ENCODE data around the gene NOX5. TPM values are rescaled to one million over a fixed set of nuclear protein-coding genes. Genes with fewer than 3 reads are reported as not detected.

The NOX5 gene
- total RNA-seq, 1 donor from 2014 or later, result not detected

DNA sequence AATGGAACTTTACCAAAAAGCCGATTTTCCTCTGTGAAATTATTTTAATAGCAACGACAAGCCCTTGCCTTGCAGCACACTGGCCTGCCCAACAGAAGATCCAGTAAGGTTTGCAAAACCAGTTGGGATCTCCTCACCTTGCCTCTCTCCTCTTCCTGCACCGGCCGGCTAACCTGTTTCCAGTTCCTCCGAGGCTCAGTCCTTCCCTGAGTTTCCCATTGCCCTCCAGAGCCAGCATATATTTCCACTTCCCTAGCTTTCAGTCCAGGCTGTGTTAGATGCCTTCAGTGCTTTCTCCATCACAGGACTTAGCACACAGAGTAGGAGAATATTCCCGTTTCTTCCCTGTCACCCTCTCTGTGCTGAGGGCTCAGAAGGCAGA is 60.3 kb downstream of the NOX5 start:
- H3K36me3 Mint-ChIP-seq (ENCODE audit: unreplicated experiment), result no peaks in the 10 kb centered on the region
- peaks cover 4% of the 10 kb centered on the region for H3K9me3 Mint-ChIP-seq (ENCODE audit: unreplicated experiment)
- H3K27ac Mint-ChIP-seq (ENCODE audit: unreplicated experiment), result peak overlapping the region; percentile 15
- H3K27me3 Mint-ChIP-seq (ENCODE audit: unreplicated experiment), result no peaks in the 10 kb centered on the region
- peak overlapping the region; percentile 81 for H3K4me3 Mint-ChIP-seq (ENCODE audit: unreplicated experiment)
- DNase-seq (ENCODE audit: extremely low spot score, unreplicated experiment), result no peak
- TF ChIP-seq CTCF (IDR thresholded peaks at IDR 0.05), result no peak
- H3K4me1 Mint-ChIP-seq (ENCODE audit: unreplicated experiment), result peaks cover 12% of the 10 kb centered on the region

- no peak overlapping the region for H3K27ac Mint-ChIP-seq (ENCODE audit: unreplicated experiment)
- H3K9me3 Mint-ChIP-seq (ENCODE audit: unreplicated experiment), result peaks cover 4% of the 10 kb centered on the region
- no peak for TF ChIP-seq CTCF (IDR thresholded peaks at IDR 0.05)
- H3K4me1 Mint-ChIP-seq (ENCODE audit: unreplicated experiment), result peaks cover 15% of the 10 kb centered on the region
- no peak overlapping the region for H3K4me3 Mint-ChIP-seq (ENCODE audit: unreplicated experiment)
- no peak for DNase-seq (ENCODE audit: extremely low spot score, unreplicated experiment)
- no peaks in the 10 kb centered on the region for H3K36me3 Mint-ChIP-seq (ENCODE audit: unreplicated experiment)
- no peaks in the 10 kb centered on the region for H3K27me3 Mint-ChIP-seq (ENCODE audit: unreplicated experiment)
Measured at GRCh38 chr15:69075440-69075839, 60.9 kb downstream of the NOX5 start.

GRCh38 chr15:69076756-69077155 is 62.3 kb downstream of the NOX5 start:
- Mint-ChIP-seq H3K4me1 (ENCODE audit: unreplicated experiment) (peaks cover 28% of the 10 kb centered on the region), H3K9me3 (ENCODE audit: unreplicated experiment) (no peaks in the 10 kb centered on the region), H3K27ac (ENCODE audit: unreplicated experiment) (no peak overlapping the region), H3K4me3 (ENCODE audit: unreplicated experiment) (no peak overlapping the region), H3K36me3 (ENCODE audit: unreplicated experiment) (no peaks in the 10 kb centered on the region), H3K27me3 (ENCODE audit: unreplicated experiment) (no peaks in the 10 kb centered on the region)
- DNase-seq (ENCODE audit: extremely low spot score, unreplicated experiment), result no peak
- TF ChIP-seq CTCF (IDR thresholded peaks at IDR 0.05), result no peak

GRCh38 chr15:69078638-69079037 is 64.1 kb downstream of the NOX5 start:
- no peaks in the 10 kb centered on the region for H3K36me3 Mint-ChIP-seq (ENCODE audit: unreplicated experiment)
- TF ChIP-seq CTCF (IDR thresholded peaks at IDR 0.05), result no peak
- DNase-seq (ENCODE audit: extremely low spot score, unreplicated experiment), result no peak
- H3K27ac Mint-ChIP-seq (ENCODE audit: unreplicated experiment), result no peak overlapping the region
- H3K9me3 Mint-ChIP-seq (ENCODE audit: unreplicated experiment), result no peaks in the 10 kb centered on the region
- H3K4me1 Mint-ChIP-seq (ENCODE audit: unreplicated experiment), result peaks cover 41% of the 10 kb centered on the region
- H3K4me3 Mint-ChIP-seq (ENCODE audit: unreplicated experiment), result no peak overlapping the region
- H3K27me3 Mint-ChIP-seq (ENCODE audit: unreplicated experiment), result no peaks in the 10 kb centered on the region

GRCh38 chr15:69080295-69081248 is 66.1 kb downstream of the NOX5 start:
- Mint-ChIP-seq H3K9me3 (ENCODE audit: unreplicated experiment) (no peaks in the 10 kb centered on the region), H3K27ac (ENCODE audit: unreplicated experiment) (peak overlapping the region; percentile 21), H3K4me3 (ENCODE audit: unreplicated experiment) (no peak overlapping the region), H3K4me1 (ENCODE audit: unreplicated experiment) (peaks cover 35% of the 10 kb centered on the region), H3K27me3 (ENCODE audit: unreplicated experiment) (no peaks in the 10 kb centered on the region), H3K36me3 (ENCODE audit: unreplicated experiment) (no peaks in the 10 kb centered on the region)
- DNase-seq (ENCODE audit: extremely low spot score, unreplicated experiment), result no peak
- no peak for TF ChIP-seq CTCF (IDR thresholded peaks at IDR 0.05)

All from osteocyte (in vitro differentiated cells).